A549 (cell line): ENCODE data around the gene ZNF701. TPM values are rescaled to one million over a fixed set of nuclear protein-coding genes. Genes with fewer than 3 reads are reported as not detected.
"Not testable (repeated sequence)": the region's sequence is repeated elsewhere in the genome, so short reads cannot be mapped to it uniquely, and the experiment has no call there.

Experiments used
- ATAC-seq, 2 experiments: fragments of 200-7000 bp in 1 of 2; fragments of >200 bp in 1 of 2; cut with Nextera tagmentation in 1 of 2; cut with Tn5 transposase in 1 of 2; 3 replicates each; pipeline versions ENCODE4 v1.8.0 to v1.9.1; 2018 to 2020; ENCODE audit warnings: mild to moderate bottlenecking in 1 of 2, moderate library complexity in 1 of 2
- CTCF ChIA-PET: fragments of 300-600 bp; sonication (Branson Sonifier 250); formaldehyde crosslinking; extraction: SDS; loops from one replicate; lab custom pipeline; 2021; ENCODE audit warnings: antibody characterized with exemption, inconsistent platforms; lab: Yijun Ruan, JAX
- POLR2A ChIA-PET: fragments of 350-600 bp; formaldehyde crosslinking; extraction: SDS; loops from one replicate; lab custom pipeline; 2021; ENCODE audit warnings: antibody characterized with exemption, inconsistent platforms; lab: Yijun Ruan, JAX
- DNase-seq, 2 experiments: peaks; one replicate each; pipeline versions ENCODE4 v3.0.0 to v3.0.0-alpha.2; 2011 to 2016; ENCODE audit warnings: low read depth in 1 of 2, low spot score in 1 of 2
- FAIRE-seq: peaks from 2 replicates; lab custom pipeline; 2011; peaks lifted over from hg19 to GRCh38; lab: Jason Lieb, UNC
- H3K27ac ChIP-seq, 2 experiments: fragments of >200 bp; sonication (Bioruptor Twin); formaldehyde crosslinking; 3 replicates each; pipeline ENCODE4 v1.5.1; 2016 to 2017
- H3K4me1 ChIP-seq: fragments of >200 bp; sonication (Bioruptor Twin); formaldehyde crosslinking; 3 replicates; pipeline ENCODE4 v1.6.1; 2016
- H3K4me2 ChIP-seq: fragments of >200 bp; sonication (Bioruptor Twin); formaldehyde crosslinking; 3 replicates; pipeline ENCODE4 v1.6.1; 2016
- H3K4me3 ChIP-seq: fragments of >200 bp; sonication (Bioruptor Twin); formaldehyde crosslinking; 3 replicates; pipeline ENCODE4 v1.5.1; 2016
- H3K9me3 ChIP-seq: fragments of >200 bp; sonication (Bioruptor Twin); formaldehyde crosslinking; 3 replicates; pipeline ENCODE4 v1.6.1; 2016
- ATOH8 ChIP-seq: fragments of 250-450 bp; sonication (Bioruptor Pico); IDR thresholded peaks from 2 replicates; pipeline ENCODE4 v1.5.0; 2020; ENCODE audit warnings: low read depth, mild to moderate bottlenecking, moderate library complexity
- CEBPB ChIP-seq, 2 experiments: fragments of >200 bp in 1 of 2; sonication (Bioruptor Twin) in 1 of 2; formaldehyde crosslinking in 1 of 2; IDR thresholded peaks; 2 replicates each; pipeline ENCODE4 v1.6.1; 2012 to 2016
- EHF ChIP-seq: fragments of 250-450 bp; sonication (Bioruptor Pico); IDR thresholded peaks from 2 replicates; pipeline ENCODE4 v1.5.0; 2020; ENCODE audit warnings: mild to moderate bottlenecking
- EHMT2 ChIP-seq: fragments of 200-600 bp; sonication (generic); IDR thresholded peaks from 2 replicates; pipeline ENCODE4 v1.6.1; 2016; ENCODE audit warnings: antibody characterized with exemption, low read depth, mild to moderate bottlenecking, moderate library complexity
- FOSL2 ChIP-seq, 2 experiments: fragments of 450-650 bp in 1 of 2; fragments of >200 bp in 1 of 2; sonication (Bioruptor Twin) in 1 of 2; formaldehyde crosslinking; IDR thresholded peaks; 2 replicates each; pipeline versions ENCODE4 v1.5.0 to v1.6.1; 2016 to 2020; ENCODE audit warnings: mild to moderate bottlenecking in 1 of 2, moderate library complexity in 1 of 2
- HDAC2 ChIP-seq: fragments of 200-600 bp; sonication (generic); IDR thresholded peaks from 2 replicates; pipeline ENCODE4 v1.6.1; 2016
- HEYL ChIP-seq: fragments of 250-450 bp; sonication (Bioruptor Pico); IDR thresholded peaks from 2 replicates; pipeline ENCODE4 v1.8.0; 2021; ENCODE audit warnings: mild to moderate bottlenecking, moderate library complexity
- HOXA7 ChIP-seq: fragments of 250-450 bp; sonication (Bioruptor Pico); IDR thresholded peaks from 2 replicates; pipeline ENCODE4 v1.5.0; 2020; ENCODE audit warnings: mild to moderate bottlenecking, moderate library complexity
- HOXB13 ChIP-seq: fragments of 250-450 bp; sonication (Bioruptor Pico); IDR thresholded peaks from 2 replicates; pipeline ENCODE4 v1.5.0; 2020; ENCODE audit warnings: low read depth, mild to moderate bottlenecking, moderate library complexity
- KDM1A ChIP-seq: fragments of 200-600 bp; sonication (generic); IDR thresholded peaks from 2 replicates; pipeline ENCODE4 v1.6.1; 2016; ENCODE audit warnings: low read depth, mild to moderate bottlenecking
- RNF2 ChIP-seq: fragments of 200-600 bp; sonication (generic); IDR thresholded peaks from 2 replicates; pipeline ENCODE4 v1.6.1; 2016; ENCODE audit warnings: low read depth, mild to moderate bottlenecking, antibody characterized with exemption, moderate library complexity, borderline replicate concordance
- ZC3H11A ChIP-seq: fragments of 450-650 bp; IDR thresholded peaks from 2 replicates; pipeline ENCODE4 v1.6.1; 2014; ENCODE audit warnings: antibody characterized with exemption, mild to moderate bottlenecking
- WGBS: methylation state at CpG from one replicate; pipeline ENCODE4 v1.1.6; 2017; ENCODE audit errors: missing lambda C conversion rate; 5-methylcytosine and 5-hydroxymethylcytosine counted together
- polyA plus RNA-seq, 4 experiments: library from polyadenylated mRNA; depleted of rRNA in 3 of 4; stranded (reverse); fragments of >200 nt; fragmentation: RNase III in 1 of 4; extraction: RNeasy Plus Mini Kit Qiagen cat#74134 plus additional on column Dnase treatment in 1 of 4; gene quantifications; 2 replicates in 3 of 4; 3 replicates in 1 of 4; pipeline ENCODE4 v1.2.3, GENCODE V29; 2011 to 2017
- TF ChIP-seq, protein P1 (sequence below): fragments of 150-350 bp; IDR thresholded peaks from 2 replicates; pipeline ENCODE4 v1.6.1; 2014; ENCODE audit warnings: low read depth, mild to moderate bottlenecking, low read length
- TF ChIP-seq, protein P2 (sequence below): fragments of 250-450 bp; sonication (Bioruptor Pico); IDR thresholded peaks from 2 replicates; pipeline ENCODE4 v1.5.0; 2021; ENCODE audit warnings: mild to moderate bottlenecking, moderate library complexity, borderline replicate concordance
- TF ChIP-seq, protein P3 (sequence below): fragments of >200 bp; sonication (Bioruptor Twin); formaldehyde crosslinking; IDR thresholded peaks from 2 replicates; pipeline ENCODE4 v1.6.1; 2016
- TF ChIP-seq, protein P4 (sequence below): fragments of >200 bp; sonication (Bioruptor Twin); formaldehyde crosslinking; IDR thresholded peaks from 3 replicates; pipeline ENCODE4 v1.6.1; 2016
- TF ChIP-seq, protein P5 (sequence below): IDR thresholded peaks from 2 replicates; pipeline ENCODE4 v1.6.1; 2012

Gene ZNF701
- polyA plus RNA-seq, 2 of the 4 experiments (the other 2 are of a cell fraction), result 0.21 to 0.32 TPM

GRCh38 chr19:52561611-52562010 lies 8.5 kb upstream of the ZNF701 start:
- DNase-seq, FAIRE-seq, CTCF ChIA-PET, H3K4me1 ChIP-seq, H3K27ac ChIP-seq, H3K4me3 ChIP-seq, H3K4me2 ChIP-seq, ATAC-seq, POLR2A ChIA-PET: not testable (repeated sequence)
- H3K9me3 ChIP-seq, result peaks cover 61% of the 10 kb centered on the region
- 44% methylated on average over 8 of the region's 8 CpGs for WGBS

GRCh38 chr19:52566121-52566520 lies 4.0 kb upstream of the ZNF701 start:
- Histone ChIP-seq H3K4me3 (no peak overlapping the region), H3K9me3 (peaks cover 75% of the 10 kb centered on the region), H3K4me2 (no peak overlapping the region), H3K4me1 (no peaks in the 10 kb centered on the region), H3K27ac (no peak overlapping the region)
- no peak for FAIRE-seq
- ChIA-PET POLR2A (no interaction called here), CTCF (no interaction called here)
- DNase-seq, result no peak
- TF ChIP-seq, protein P1, sequence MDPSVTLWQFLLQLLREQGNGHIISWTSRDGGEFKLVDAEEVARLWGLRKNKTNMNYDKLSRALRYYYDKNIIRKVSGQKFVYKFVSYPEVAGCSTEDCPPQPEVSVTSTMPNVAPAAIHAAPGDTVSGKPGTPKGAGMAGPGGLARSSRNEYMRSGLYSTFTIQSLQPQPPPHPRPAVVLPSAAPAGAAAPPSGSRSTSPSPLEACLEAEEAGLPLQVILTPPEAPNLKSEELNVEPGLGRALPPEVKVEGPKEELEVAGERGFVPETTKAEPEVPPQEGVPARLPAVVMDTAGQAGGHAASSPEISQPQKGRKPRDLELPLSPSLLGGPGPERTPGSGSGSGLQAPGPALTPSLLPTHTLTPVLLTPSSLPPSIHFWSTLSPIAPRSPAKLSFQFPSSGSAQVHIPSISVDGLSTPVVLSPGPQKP, result no peak
- TF ChIP-seq ATOH8, result no peak
- TF ChIP-seq, protein P2, sequence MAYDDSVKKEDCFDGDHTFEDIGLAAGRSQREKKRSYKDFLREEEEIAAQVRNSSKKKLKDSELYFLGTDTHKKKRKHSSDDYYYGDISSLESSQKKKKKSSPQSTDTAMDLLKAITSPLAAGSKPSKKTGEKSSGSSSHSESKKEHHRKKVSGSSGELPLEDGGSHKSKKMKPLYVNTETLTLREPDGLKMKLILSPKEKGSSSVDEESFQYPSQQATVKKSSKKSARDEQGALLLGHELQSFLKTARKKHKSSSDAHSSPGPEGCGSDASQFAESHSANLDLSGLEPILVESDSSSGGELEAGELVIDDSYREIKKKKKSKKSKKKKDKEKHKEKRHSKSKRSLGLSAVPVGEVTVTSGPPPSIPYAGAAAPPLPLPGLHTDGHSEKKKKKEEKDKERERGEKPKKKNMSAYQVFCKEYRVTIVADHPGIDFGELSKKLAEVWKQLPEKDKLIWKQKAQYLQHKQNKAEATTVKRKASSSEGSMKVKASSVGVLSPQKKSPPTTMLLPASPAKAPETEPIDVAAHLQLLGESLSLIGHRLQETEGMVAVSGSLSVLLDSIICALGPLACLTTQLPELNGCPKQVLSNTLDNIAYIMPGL, result no peak
- TF ChIP-seq EHMT2, result no peak
- no peak for TF ChIP-seq HOXA7
- no peak for TF ChIP-seq EHF (CRISPR knock-in tag)
- TF ChIP-seq, protein P3, sequence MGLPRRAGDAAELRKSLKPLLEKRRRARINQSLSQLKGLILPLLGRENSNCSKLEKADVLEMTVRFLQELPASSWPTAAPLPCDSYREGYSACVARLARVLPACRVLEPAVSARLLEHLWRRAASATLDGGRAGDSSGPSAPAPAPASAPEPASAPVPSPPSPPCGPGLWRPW, result no peak
- TF ChIP-seq CEBPB (IDR thresholded peaks at IDR 0.05), result no peak
- TF ChIP-seq, protein P4, sequence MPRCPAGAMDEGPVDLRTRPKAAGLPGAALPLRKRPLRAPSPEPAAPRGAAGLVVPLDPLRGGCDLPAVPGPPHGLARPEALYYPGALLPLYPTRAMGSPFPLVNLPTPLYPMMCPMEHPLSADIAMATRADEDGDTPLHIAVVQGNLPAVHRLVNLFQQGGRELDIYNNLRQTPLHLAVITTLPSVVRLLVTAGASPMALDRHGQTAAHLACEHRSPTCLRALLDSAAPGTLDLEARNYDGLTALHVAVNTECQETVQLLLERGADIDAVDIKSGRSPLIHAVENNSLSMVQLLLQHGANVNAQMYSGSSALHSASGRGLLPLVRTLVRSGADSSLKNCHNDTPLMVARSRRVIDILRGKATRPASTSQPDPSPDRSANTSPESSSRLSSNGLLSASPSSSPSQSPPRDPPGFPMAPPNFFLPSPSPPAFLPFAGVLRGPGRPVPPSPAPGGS, result no peak
- no peak for TF ChIP-seq ZC3H11A
- TF ChIP-seq KDM1A, result no peak
- no peak for TF ChIP-seq HEYL (CRISPR knock-in tag)
- no peak for TF ChIP-seq RNF2
- TF ChIP-seq HOXB13 (CRISPR knock-in tag), result no peak
- TF ChIP-seq HDAC2, result no peak
- 44% methylated on average over 6 of the region's 6 CpGs for WGBS
- no peak for ATAC-seq

GRCh38 chr19:52566588-52566987 lies 3.5 kb upstream of the ZNF701 start:
- ChIA-PET POLR2A (no interaction called here), CTCF (no interaction called here)
- TF ChIP-seq FOSL2 (IDR thresholded peaks at IDR 0.05) (no peak), FOSL2 (CRISPR knock-in tag; IDR thresholded peaks at IDR 0.05) (peak; percentile 17; the same call in 1 of the 2 replicates)
- TF ChIP-seq, protein P5, sequence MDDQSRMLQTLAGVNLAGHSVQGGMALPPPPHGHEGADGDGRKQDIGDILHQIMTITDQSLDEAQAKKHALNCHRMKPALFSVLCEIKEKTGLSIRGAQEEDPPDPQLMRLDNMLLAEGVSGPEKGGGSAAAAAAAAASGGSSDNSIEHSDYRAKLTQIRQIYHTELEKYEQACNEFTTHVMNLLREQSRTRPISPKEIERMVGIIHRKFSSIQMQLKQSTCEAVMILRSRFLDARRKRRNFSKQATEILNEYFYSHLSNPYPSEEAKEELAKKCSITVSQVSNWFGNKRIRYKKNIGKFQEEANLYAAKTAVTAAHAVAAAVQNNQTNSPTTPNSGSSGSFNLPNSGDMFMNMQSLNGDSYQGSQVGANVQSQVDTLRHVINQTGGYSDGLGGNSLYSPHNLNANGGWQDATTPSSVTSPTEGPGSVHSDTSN, result no peak
- TF ChIP-seq, all 56 proteins: peak for 1
- H3K9me3 ChIP-seq, result peaks cover 79% of the 10 kb centered on the region
- WGBS, result 17% methylated on average over 2 of the region's 2 CpGs
- ATAC-seq, result no peak
- no peak overlapping the region for H3K27ac ChIP-seq
- H3K4me1 ChIP-seq, result no peaks in the 10 kb centered on the region
- DNase-seq, result peak in 1 of 2 experiments; percentile 5
- no peak for FAIRE-seq
- no peak overlapping the region for H3K4me3 ChIP-seq
- H3K4me2 ChIP-seq, result no peak overlapping the region
